ENCODE measurements around the gene ARHGAP28.

DNA sequence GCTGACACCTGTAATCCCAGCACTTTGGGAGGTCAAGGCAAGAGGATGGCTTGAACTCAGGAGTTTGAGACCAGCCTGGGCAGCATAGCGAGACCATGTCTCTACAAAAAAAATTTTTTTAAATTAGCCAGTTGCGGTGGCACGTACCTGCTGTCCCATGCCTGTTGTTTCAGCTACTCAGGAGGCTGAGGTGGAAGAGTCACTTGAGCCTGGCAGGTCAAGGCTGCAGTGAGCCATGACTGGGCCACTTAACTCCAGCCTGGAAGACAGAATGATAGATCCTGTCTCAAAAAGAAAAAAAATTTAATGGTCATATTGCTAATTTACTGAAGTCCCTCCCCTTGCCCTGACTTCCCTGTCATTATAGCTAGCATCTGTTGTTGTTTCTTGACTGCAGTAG lies 112.6 kb downstream of the ARHGAP28 start:
- TF ChIP-seq POLR2AphosphoS5 (IDR thresholded peaks at IDR 0.05; ENCODE audit: low read depth, low read length) (no peak), POLR2A (IDR thresholded peaks at IDR 0.05; ENCODE audit: low read depth, low read length) (no peak)

Data from GM12892 (cell line).